GM18508 (cell line): ENCODE data around the gene UBE3A.

Source experiments
- ATAC-seq: cut with Tn5 transposase; IDR thresholded peaks from one replicate; pipeline ENCODE4 v1.9.1; 2021; ENCODE audit warnings: moderate number of reproducible peaks; ENCODE audit not compliant: insufficient read depth, unreplicated experiment

The UBE3A gene

GRCh38 chr15:25342629-25343028 is 96.2 kb downstream of the UBE3A start:
- no peak for ATAC-seq

DNA sequence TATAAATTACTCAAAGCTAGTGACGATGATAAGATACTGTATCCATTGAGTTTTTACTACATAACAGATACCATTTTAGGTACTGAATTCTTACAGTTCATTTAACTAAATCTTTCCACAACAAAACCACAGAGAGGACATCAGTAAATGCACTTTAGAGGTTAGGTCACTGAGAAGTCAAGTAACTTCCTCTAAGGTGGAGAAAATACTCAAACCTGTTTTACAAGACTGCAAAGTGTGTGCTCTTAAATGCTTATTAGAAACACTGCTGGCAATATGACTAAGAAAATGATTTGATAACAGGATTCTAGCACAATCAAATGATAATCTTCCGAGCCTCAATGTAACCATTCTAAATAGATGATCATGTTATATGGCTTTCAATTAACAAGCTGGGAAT is 99.4 kb downstream of the UBE3A start:
- ATAC-seq, result no peak

DNA sequence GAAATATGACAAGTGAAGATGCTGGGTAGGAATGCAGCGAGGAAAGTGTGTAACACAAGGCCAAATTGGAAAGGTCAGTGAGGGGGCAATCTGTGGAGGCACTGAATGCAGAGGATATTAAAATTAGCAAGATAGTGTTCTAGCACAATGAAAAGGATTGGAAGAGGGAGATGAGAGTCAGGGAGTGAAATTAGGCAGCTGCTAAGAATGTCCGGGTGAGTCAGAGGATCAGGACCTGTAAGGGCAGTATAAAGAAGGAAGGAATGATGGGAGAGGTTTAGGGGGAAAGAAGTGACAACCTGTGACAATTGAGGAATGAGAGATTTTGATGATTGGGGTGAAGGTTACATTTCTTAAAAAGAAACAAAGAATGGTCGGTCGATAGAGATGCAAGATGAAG is 103.5 kb downstream of the UBE3A start:
- ATAC-seq, result no peak

- no peak for ATAC-seq
Measured at GRCh38 chr15:25333049-25333448, 105.8 kb downstream of the UBE3A start.

GRCh38 chr15:25332306-25332705 is 106.5 kb downstream of the UBE3A start:
- no peak for ATAC-seq

DNA sequence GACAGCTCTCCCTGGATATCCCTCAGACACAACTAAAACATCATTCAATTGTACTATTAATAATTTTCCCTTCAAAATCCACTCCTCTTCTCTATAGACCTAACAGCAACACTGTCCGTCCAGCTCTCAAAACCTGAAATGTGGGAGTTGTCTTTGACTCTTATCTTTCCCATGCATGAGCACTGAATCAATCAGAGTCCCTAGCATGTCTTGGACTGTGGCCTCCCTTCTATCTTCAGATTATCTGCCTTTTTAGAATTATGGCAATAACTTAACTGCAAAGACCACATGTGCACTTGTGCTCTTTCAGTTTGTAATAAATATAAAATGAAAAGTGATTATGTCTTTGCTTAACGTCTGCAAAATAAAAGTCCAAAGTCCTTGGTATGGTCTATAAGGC is 107.0 kb downstream of the UBE3A start:
- no peak for ATAC-seq

DNA sequence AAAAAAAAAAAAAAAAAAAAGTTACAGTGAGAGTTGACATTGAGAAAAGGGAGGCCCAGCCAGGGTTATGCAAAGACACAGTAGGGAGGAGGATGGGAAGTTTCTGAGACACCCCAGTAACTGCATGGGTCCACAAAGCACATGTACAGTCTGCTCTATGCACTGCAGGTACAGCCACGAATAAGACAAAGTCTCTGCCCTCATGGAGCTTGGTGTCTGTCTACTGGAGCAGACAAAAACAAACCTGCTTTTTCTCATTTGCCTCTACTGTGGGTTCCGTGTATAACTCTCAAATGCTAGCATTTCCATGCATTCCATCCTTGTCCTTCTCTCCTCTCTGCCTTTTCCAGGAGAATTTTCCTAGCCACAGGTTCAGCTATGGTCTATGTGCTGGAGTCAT is 107.4 kb downstream of the UBE3A start:
- no peak for ATAC-seq

GRCh38 chr15:25329696-25330095 is 109.1 kb downstream of the UBE3A start:
- no peak for ATAC-seq

DNA sequence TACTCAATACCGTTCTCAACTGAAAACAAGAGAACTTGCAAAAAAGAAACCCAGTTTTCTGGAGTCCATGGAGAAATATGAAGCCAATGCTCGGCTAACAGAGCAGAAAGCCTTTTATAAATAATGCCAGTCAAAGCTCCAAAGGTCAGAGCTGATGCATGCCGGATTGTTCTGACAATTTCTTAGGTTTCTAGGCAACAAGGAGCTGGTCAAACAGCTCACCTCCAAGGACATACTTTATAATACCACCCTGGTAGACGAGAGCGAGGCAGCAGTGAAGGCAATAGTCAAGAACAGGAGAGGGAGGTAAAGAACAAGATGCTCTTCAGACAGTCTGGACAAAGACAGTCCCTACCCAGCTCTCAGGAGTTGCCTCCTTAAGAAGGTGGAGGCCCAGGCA is 111.1 kb downstream of the UBE3A start:
- ATAC-seq, result no peak

DNA sequence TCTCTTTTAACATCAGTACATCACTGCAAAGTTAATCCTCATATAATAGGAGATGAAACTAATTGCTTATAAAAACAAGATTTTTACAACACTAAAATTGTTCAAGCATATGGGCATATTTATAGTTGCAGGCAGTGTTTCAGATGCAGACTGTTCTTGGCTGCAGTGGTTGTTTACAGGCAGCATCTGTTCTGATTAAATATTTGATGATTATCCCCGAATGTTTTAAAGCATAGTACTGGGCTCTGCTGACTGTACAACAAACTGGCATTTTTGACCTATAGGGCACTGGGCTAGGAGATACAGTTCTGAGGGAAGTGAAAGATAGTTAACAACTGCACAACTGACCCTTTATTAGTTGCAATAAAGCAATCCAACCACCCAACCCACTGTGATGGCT is 113.6 kb downstream of the UBE3A start:
- ATAC-seq, result no peak

DNA sequence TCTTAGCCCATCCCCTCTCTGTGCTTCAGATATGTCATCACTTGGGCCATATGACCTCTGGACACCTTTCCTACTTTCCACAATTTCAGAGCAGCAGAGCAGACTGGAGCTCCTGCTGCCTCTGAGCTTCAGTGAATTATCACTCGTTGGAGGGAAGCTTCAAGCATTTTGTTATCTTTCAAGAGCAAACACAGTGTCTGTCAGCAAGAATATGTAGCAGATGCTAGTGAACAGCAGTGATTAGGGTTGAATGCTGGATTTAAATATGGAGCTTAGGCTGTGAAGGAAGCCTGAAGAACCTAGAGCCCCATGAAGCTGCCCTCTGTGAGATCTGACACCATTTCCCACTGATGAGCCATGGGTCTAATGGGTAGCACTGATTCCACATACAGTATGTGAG is 115.4 kb downstream of the UBE3A start:
- ATAC-seq, result no peak

- ATAC-seq, result no peak
Measured at GRCh38 chr15:25287823-25288222, 151.0 kb downstream of the UBE3A start.
